H9 (cell line): ENCODE results near the gene FARP1. TPM values are rescaled to one million over a fixed set of nuclear protein-coding genes. Genes with fewer than 3 reads are reported as not detected.

Experiments used
- DNase-seq: peaks from one replicate; pipeline ENCODE4 v3.0.0-alpha.2; 2017
- H2AFZ ChIP-seq: one replicate; pipeline ENCODE4 v1.6.1; 2013; ENCODE audit warnings: mild to moderate bottlenecking, low read length, control low read depth, moderate library complexity
- H2AK5ac ChIP-seq: 2 replicates; pipeline ENCODE4 v1.6.1; 2013; ENCODE audit warnings: low read length, control low read depth, mixed read lengths; ENCODE audit not compliant: insufficient read length
- H2BK120ac ChIP-seq: one replicate; pipeline ENCODE4 v1.6.1; 2013; ENCODE audit warnings: low read depth, mild to moderate bottlenecking, low read length, control low read depth, inconsistent platforms; ENCODE audit not compliant: poor library complexity, severe bottlenecking
- H2BK12ac ChIP-seq: 2 replicates; pipeline ENCODE4 v1.6.1; 2013; ENCODE audit warnings: low read length, control low read depth, mixed read lengths, low read depth; ENCODE audit not compliant: insufficient read length
- H2BK15ac ChIP-seq: 2 replicates; pipeline ENCODE4 v1.6.1; 2013; ENCODE audit warnings: low read depth, low read length, control low read depth
- H2BK20ac ChIP-seq: one replicate; pipeline ENCODE4 v1.6.1; 2013; ENCODE audit warnings: low read depth, mild to moderate bottlenecking, low read length, control low read depth, inconsistent platforms; ENCODE audit not compliant: poor library complexity, severe bottlenecking
- H2BK5ac ChIP-seq: 2 replicates; pipeline ENCODE4 v1.6.1; 2013; ENCODE audit warnings: low read length, control low read depth, mixed read lengths; ENCODE audit not compliant: insufficient read length
- H3K14ac ChIP-seq: 2 replicates; pipeline ENCODE4 v1.6.1; 2013; ENCODE audit warnings: low read length, control low read depth; ENCODE audit not compliant: insufficient read depth
- H3K18ac ChIP-seq: 2 replicates; pipeline ENCODE4 v1.6.1; 2013; ENCODE audit warnings: low read depth, mild to moderate bottlenecking, mixed read lengths, low read length, control low read depth; ENCODE audit not compliant: insufficient read length
- H3K23ac ChIP-seq: 2 replicates; pipeline ENCODE4 v1.6.1; 2013; ENCODE audit warnings: low read length, control low read depth, mixed read lengths, low read depth; ENCODE audit not compliant: insufficient read length
- H3K23me2 ChIP-seq: 2 replicates; pipeline ENCODE4 v1.6.1; 2013; ENCODE audit warnings: low read depth, mild to moderate bottlenecking, mixed read lengths, low read length, control low read depth; ENCODE audit not compliant: insufficient read length, poor library complexity, severe bottlenecking
- H3K27ac ChIP-seq: 2 replicates; pipeline ENCODE4 v1.5.1; 2013; ENCODE audit warnings: low read length, control low read depth, mixed read lengths, low read depth; ENCODE audit not compliant: insufficient read length
- H3K27me3 ChIP-seq: 2 replicates; pipeline ENCODE4 v1.6.1; 2013; ENCODE audit warnings: low read length, control low read depth, inconsistent platforms; ENCODE audit not compliant: insufficient read depth
- H3K4ac ChIP-seq: 2 replicates; pipeline ENCODE4 v1.6.1; 2013; ENCODE audit warnings: low read depth, mild to moderate bottlenecking, control low read depth, inconsistent platforms, low read length, moderate library complexity
- H3K4me1 ChIP-seq: 2 replicates; pipeline ENCODE4 v1.6.1; 2013; ENCODE audit warnings: low read length, control low read depth, inconsistent platforms; ENCODE audit not compliant: insufficient read depth
- H3K4me2 ChIP-seq: 2 replicates; pipeline ENCODE4 v1.6.1; 2013; ENCODE audit warnings: low read length, control low read depth, mixed read lengths; ENCODE audit not compliant: insufficient read length, insufficient read depth
- H3K56ac ChIP-seq: 2 replicates; pipeline ENCODE4 v1.6.1; 2013; ENCODE audit warnings: low read depth, mild to moderate bottlenecking, mixed read lengths, low read length, control low read depth; ENCODE audit not compliant: insufficient read length
- H3K79me1 ChIP-seq: 2 replicates; pipeline ENCODE4 v1.6.1; 2013; ENCODE audit warnings: low read depth, mild to moderate bottlenecking, moderate library complexity, low read length, control low read depth, inconsistent platforms; ENCODE audit not compliant: insufficient read depth, poor library complexity, severe bottlenecking
- H3K79me2 ChIP-seq: 2 replicates; pipeline ENCODE4 v1.6.1; 2013; ENCODE audit warnings: low read length, control low read depth, inconsistent platforms; ENCODE audit not compliant: insufficient read depth
- H3K9ac ChIP-seq: 2 replicates; pipeline ENCODE4 v1.6.1; 2013; ENCODE audit warnings: low read length, control low read depth, mixed read lengths; ENCODE audit not compliant: insufficient read length; ENCODE audit errors: extremely low read depth
- H3K9me3 ChIP-seq: one replicate; pipeline ENCODE4 v1.6.1; 2013; ENCODE audit warnings: low read depth, low read length, inconsistent platforms; ENCODE audit not compliant: control insufficient read depth
- H3T11ph ChIP-seq: one replicate; pipeline ENCODE4 v1.6.1; 2013; ENCODE audit warnings: mild to moderate bottlenecking, low read length, control low read depth, inconsistent platforms
- H4K20me1 ChIP-seq: one replicate; pipeline ENCODE4 v1.6.1; 2013; ENCODE audit not compliant: control insufficient read depth, insufficient read length, insufficient read depth
- H4K5ac ChIP-seq: 2 replicates; pipeline ENCODE4 v1.6.1; 2013; ENCODE audit warnings: low read depth, mild to moderate bottlenecking, mixed read lengths, low read length, control low read depth; ENCODE audit not compliant: insufficient read length
- H4K8ac ChIP-seq: replicated peaks from 2 replicates; pipeline ENCODE4 v1.6.1; 2013; ENCODE audit warnings: low read length, control low read depth, mixed read lengths, low read depth; ENCODE audit not compliant: insufficient read length
- H4K91ac ChIP-seq: 2 replicates; pipeline ENCODE4 v1.6.1; 2013; ENCODE audit warnings: low read depth, mild to moderate bottlenecking, moderate library complexity, mixed read lengths, low read length, control low read depth; ENCODE audit not compliant: insufficient read length
- H3K27ac Mint-ChIP-seq, 3 experiments: 2 replicates in 2 of 3; 3 replicates in 1 of 3; pipeline ENCODE4 v1.8.0; 2020 to 2021; ENCODE audit warnings: mixed read lengths in 3 of 3, mild to moderate bottlenecking in 1 of 3, moderate library complexity in 1 of 3
- H3K27me3 Mint-ChIP-seq: 2 replicates; pipeline ENCODE4 v1.8.0; 2021; ENCODE audit warnings: low read depth, mild to moderate bottlenecking, moderate library complexity, mixed read lengths
- H3K36me3 Mint-ChIP-seq, 3 experiments: 2 replicates in 2 of 3; 3 replicates in 1 of 3; pipeline ENCODE4 v1.8.0; 2020 to 2021; ENCODE audit warnings: low read depth in 3 of 3, mixed read lengths in 3 of 3; ENCODE audit not compliant: insufficient read depth in 1 of 3
- H3K4me1 Mint-ChIP-seq, 2 experiments: 2 replicates each; pipeline ENCODE4 v1.8.0; 2020; ENCODE audit warnings: mixed read lengths in 2 of 2
- H3K4me3 Mint-ChIP-seq, 2 experiments: 2 replicates in 1 of 2; 3 replicates in 1 of 2; pipeline ENCODE4 v1.8.0; 2020 to 2021; ENCODE audit warnings: mild to moderate bottlenecking in 2 of 2, mixed read lengths in 2 of 2, moderate library complexity in 1 of 2
- H3K9me3 Mint-ChIP-seq, 2 experiments: 2 replicates in 1 of 2; 3 replicates in 1 of 2; pipeline ENCODE4 v1.8.0; 2020; ENCODE audit warnings: mild to moderate bottlenecking in 2 of 2, mixed read lengths in 2 of 2, moderate library complexity in 1 of 2
- WGBS: extraction: QIAGEN DNeasy Blood & Tissue Kit; methylation state at CpG from one replicate; pipeline ENCODE4 v1.1.7; 2013; ENCODE audit warnings: missing lambda C conversion rate, low lambda C conversion rate, mixed read lengths; ENCODE audit not compliant: insufficient read length; ENCODE audit errors: extremely low coverage; 5-methylcytosine and 5-hydroxymethylcytosine counted together
- total RNA-seq: library from RNA; stranded (reverse); gene quantifications from 2 replicates; pipeline ENCODE4 v1.2.1, GENCODE V29; 2021
- TF ChIP-seq, protein P1 (sequence below): fragments of 200-600 bp; sonication (generic); conservative IDR thresholded peaks from 3 replicates; pipeline ENCODE4 v1.8.0; 2021; ENCODE audit warnings: antibody characterized with exemption, mild to moderate bottlenecking

The FARP1 gene
- total RNA-seq, 1 experiment from 2014 or later: 95.9 TPM

DNA sequence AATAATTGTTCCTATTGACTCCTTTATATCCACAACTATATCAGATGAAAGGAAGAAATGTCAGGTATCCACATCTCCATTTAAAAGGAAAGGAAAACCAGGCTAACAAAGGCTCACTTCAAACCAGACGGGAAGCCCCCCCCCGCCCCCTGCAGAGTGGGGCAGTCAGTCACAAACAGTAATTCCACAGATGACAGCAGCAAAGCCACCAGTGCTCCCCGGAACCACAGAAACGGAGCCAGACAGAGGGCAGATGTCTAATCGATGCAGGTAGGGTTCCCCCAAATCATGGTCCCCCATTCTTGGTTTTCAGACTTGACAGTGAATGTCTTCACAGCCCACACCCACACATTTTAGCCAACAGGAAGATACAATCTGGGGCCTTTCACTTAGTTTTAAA is 333.2 kb downstream of the FARP1 start:
- no peak overlapping the region for H3K27ac ChIP-seq
- no peak overlapping the region for H4K8ac ChIP-seq
- no peaks in the 10 kb centered on the region for H3K27me3 ChIP-seq
- no peak overlapping the region for H3K56ac ChIP-seq
- H3K23me2 ChIP-seq: no peaks in the 10 kb centered on the region
- Mint-ChIP-seq H3K36me3 (peaks cover 23 to 39% (median 35%) of the 10 kb centered on the region in 3 experiments; a peak in 6 of 7 replicates), H3K9me3 (no peaks in the 10 kb centered on the region; a peak in 1 of 5 replicates), H3K27me3 (no peaks in the 10 kb centered on the region), H3K27ac (peak overlapping the region in 2 of 3 experiments; percentile 15 to 82; a peak in 5 of 7 replicates), H3K4me1 (peaks cover 49 to 56% of the 10 kb centered on the region in 2 experiments), H3K4me3 (peak overlapping the region; percentile 47 to 54; a peak in 3 of 5 replicates)
- no peak overlapping the region for H4K91ac ChIP-seq
- H3K4me1 ChIP-seq: peaks cover 11% of the 10 kb centered on the region; the same call in 1 of the 2 replicates
- H2BK15ac ChIP-seq: no peak overlapping the region
- H2AFZ ChIP-seq: no peak overlapping the region
- H3K18ac ChIP-seq: no peak overlapping the region
- no peak overlapping the region for H2BK20ac ChIP-seq
- H3K9ac ChIP-seq: no peak overlapping the region
- H2BK5ac ChIP-seq: no peak overlapping the region
- H3K4ac ChIP-seq: no peak overlapping the region
- no peak overlapping the region for H2AK5ac ChIP-seq
- peaks cover 9% of the 10 kb centered on the region for H3K79me1 ChIP-seq
- no peak overlapping the region for H2BK120ac ChIP-seq
- H3K23ac ChIP-seq: no peak overlapping the region
- DNase-seq: peak; percentile 87
- no peak overlapping the region for H3T11ph ChIP-seq
- no peaks in the 10 kb centered on the region for H3K9me3 ChIP-seq
- no peak overlapping the region for H2BK12ac ChIP-seq
- no peaks in the 10 kb centered on the region for H4K20me1 ChIP-seq
- H3K79me2 ChIP-seq: peaks cover 7% of the 10 kb centered on the region; the same call in 1 of the 2 replicates
- TF ChIP-seq, protein P1, sequence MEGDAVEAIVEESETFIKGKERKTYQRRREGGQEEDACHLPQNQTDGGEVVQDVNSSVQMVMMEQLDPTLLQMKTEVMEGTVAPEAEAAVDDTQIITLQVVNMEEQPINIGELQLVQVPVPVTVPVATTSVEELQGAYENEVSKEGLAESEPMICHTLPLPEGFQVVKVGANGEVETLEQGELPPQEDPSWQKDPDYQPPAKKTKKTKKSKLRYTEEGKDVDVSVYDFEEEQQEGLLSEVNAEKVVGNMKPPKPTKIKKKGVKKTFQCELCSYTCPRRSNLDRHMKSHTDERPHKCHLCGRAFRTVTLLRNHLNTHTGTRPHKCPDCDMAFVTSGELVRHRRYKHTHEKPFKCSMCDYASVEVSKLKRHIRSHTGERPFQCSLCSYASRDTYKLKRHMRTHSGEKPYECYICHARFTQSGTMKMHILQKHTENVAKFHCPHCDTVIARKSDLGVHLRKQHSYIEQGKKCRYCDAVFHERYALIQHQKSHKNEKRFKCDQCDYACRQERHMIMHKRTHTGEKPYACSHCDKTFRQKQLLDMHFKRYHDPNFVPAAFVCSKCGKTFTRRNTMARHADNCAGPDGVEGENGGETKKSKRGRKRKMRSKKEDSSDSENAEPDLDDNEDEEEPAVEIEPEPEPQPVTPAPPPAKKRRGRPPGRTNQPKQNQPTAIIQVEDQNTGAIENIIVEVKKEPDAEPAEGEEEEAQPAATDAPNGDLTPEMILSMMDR: no peak
- WGBS: no CpG with 5 or more reads among the region's 5 CpGs
- no peak overlapping the region for H4K5ac ChIP-seq
- no peak overlapping the region for H3K14ac ChIP-seq
- H3K4me2 ChIP-seq: peak overlapping the region; percentile 40
